ENCODE data around the gene ZNF784. TPM values are rescaled to one million over a fixed set of nuclear protein-coding genes. Genes with fewer than 3 reads are reported as not detected.

Gene ZNF784
- total and polyA plus RNA-seq, 9 of the 15 experiments (the other 6 are each of a cell fraction or from before 2014, with no cell fraction given): 0.14 to 6.1 (median 2.1) TPM

- intact Hi-C loops (cut with micrococcal nuclease): no loop called here
- no peak for ATAC-seq
- H3K27me3 ChIP-seq (ENCODE audit: control insufficient read depth in 2 of 2, insufficient read depth in 2 of 2, low read length in 2 of 2): no peaks in the 10 kb centered on the region
- no peak for TF ChIP-seq RBM17 (IDR thresholded peaks at IDR 0.05; ENCODE audit: borderline replicate concordance, low read depth, low read length)
- TF ChIP-seq DACH1 (IDR thresholded peaks at IDR 0.05; ENCODE audit: partially characterized antibody): no peak
- TF ChIP-seq ARID1B (IDR thresholded peaks at IDR 0.05): no peak
- no peak for TF ChIP-seq HCFC1 (IDR thresholded peaks at IDR 0.05; ENCODE audit: low read depth, low read length)
- no peak for TF ChIP-seq NELFE (IDR thresholded peaks at IDR 0.05; ENCODE audit: insufficient read depth, insufficient read length)
- no peak for TF ChIP-seq ARHGAP35 (IDR thresholded peaks at IDR 0.05; ENCODE audit: partially characterized antibody)
- no peak for TF ChIP-seq NFATC3 (IDR thresholded peaks at IDR 0.05)
- TF ChIP-seq, protein P1, sequence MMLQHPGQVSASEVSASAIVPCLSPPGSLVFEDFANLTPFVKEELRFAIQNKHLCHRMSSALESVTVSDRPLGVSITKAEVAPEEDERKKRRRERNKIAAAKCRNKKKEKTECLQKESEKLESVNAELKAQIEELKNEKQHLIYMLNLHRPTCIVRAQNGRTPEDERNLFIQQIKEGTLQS (IDR thresholded peaks at IDR 0.05): peak; percentile 77
- TF ChIP-seq, protein P1 (CRISPR knock-in tag; conservative IDR thresholded peaks at IDR 0.05): no peak
- peak; percentile 80 for TF ChIP-seq CEBPG (CRISPR knock-in tag; IDR thresholded peaks at IDR 0.05)
- peak; percentile 20 to 80; a peak in 3 of 4 replicates for TF ChIP-seq CEBPG (tag; conservative IDR thresholded peaks at IDR 0.05 in 1 of 2, IDR thresholded peaks at IDR 0.05 in 1 of 2)
- TF ChIP-seq ZNF140 (CRISPR knock-in tag; IDR thresholded peaks at IDR 0.05): no peak
- TF ChIP-seq, protein P2, sequence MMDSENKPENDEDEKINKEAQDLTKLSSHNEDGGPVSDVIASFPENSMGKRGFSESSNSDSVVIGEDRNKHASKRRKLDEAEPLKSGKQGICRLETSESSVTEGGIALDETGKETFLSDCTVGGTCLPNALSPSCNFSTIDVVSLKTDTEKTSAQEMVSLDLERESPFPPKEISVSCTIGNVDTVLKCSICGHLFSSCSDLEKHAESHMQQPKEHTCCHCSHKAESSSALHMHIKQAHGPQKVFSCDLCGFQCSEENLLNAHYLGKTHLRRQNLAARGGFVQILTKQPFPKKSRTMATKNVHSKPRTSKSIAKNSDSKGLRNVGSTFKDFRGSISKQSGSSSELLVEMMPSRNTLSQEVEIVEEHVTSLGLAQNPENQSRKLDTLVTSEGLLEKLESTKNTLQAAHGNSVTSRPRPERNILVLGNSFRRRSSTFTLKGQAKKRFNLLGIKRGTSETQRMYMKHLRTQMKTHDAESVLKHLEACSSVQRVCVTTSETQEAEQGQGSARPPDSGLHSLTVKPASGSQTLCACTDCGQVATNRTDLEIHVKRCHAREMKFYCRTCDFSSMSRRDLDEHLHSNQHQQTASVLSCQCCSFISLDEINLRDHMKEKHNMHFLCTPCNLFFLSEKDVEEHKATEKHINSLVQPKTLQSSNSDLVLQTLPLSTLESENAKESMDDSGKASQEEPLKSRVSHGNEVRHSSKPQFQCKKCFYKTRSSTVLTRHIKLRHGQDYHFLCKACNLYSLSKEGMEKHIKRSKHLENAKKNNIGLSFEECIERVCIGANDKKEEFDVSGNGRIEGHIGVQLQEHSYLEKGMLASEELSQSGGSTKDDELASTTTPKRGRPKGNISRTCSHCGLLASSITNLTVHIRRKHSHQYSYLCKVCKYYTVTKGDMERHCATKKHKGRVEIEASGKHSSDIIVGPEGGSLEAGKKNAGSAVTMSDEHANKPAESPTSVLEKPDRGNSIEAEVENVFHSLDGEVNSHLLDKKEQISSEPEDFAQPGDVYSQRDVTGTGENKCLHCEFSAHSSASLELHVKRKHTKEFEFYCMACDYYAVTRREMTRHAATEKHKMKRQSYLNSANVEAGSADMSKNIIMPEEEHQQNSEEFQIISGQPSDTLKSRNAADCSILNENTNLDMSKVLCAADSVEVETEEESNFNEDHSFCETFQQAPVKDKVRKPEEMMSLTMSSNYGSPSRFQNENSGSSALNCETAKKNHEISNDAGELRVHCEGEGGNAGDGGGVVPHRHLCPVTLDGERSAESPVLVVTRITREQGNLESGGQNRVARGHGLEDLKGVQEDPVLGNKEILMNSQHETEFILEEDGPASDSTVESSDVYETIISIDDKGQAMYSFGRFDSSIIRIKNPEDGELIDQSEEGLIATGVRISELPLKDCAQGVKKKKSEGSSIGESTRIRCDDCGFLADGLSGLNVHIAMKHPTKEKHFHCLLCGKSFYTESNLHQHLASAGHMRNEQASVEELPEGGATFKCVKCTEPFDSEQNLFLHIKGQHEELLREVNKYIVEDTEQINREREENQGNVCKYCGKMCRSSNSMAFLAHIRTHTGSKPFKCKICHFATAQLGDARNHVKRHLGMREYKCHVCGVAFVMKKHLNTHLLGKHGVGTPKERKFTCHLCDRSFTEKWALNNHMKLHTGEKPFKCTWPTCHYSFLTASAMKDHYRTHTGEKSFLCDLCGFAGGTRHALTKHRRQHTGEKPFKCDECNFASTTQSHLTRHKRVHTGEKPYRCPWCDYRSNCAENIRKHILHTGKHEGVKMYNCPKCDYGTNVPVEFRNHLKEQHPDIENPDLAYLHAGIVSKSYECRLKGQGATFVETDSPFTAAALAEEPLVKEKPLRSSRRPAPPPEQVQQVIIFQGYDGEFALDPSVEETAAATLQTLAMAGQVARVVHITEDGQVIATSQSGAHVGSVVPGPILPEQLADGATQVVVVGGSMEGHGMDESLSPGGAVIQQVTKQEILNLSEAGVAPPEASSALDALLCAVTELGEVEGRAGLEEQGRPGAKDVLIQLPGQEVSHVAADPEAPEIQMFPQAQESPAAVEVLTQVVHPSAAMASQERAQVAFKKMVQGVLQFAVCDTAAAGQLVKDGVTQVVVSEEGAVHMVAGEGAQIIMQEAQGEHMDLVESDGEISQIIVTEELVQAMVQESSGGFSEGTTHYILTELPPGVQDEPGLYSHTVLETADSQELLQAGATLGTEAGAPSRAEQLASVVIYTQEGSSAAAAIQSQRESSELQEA (IDR thresholded peaks at IDR 0.05; ENCODE audit: low read depth): no peak
Measured at GRCh38 chr19:55620410-55621204, 3.8 kb downstream of the ZNF784 start.

More at GRCh38 chr19:55620410-55621204, 3.8 kb downstream of the ZNF784 start:
- POLR2A ChIA-PET: interaction anchor here (0.6 to 2.0 kb wide), 5 partner anchors 10 to 1074 kb away, joined by 3 to 11 read pairs (median 4); partner anchors contain the start of genes FIZ1 and ZNF865
- DNase-seq (ENCODE audit: extremely low read depth in 1 of 4, low spot score in 3 of 4) (peak in 2 of 4 experiments; percentile 3 to 4), FAIRE-seq (no peak)
- CTCF ChIA-PET (ENCODE audit: low intra/inter-chr PET ratio): no interaction called here
- Histone ChIP-seq H3K9me1 (ENCODE audit: control insufficient read depth, insufficient read depth, low read length) (peaks cover 3% of the 10 kb centered on the region), H4K20me1 (replicated peaks; ENCODE audit: control insufficient read depth, insufficient read depth, low read length) (no peaks in the 10 kb centered on the region; the same call in 1 of the 2 replicates), H3K4me1 (replicated peaks in 1 of 2; ENCODE audit: control insufficient read depth in 2 of 2, insufficient read depth in 2 of 2, low read length in 2 of 2) (peaks cover 9 to 17% of the 10 kb centered on the region in 2 experiments; a peak in 4 of 5 replicates), H3K4me2 (ENCODE audit: insufficient read depth, low read length) (no peak overlapping the region), H3K4me3 (no peak overlapping the region), H3K36me3 (ENCODE audit: control insufficient read depth, insufficient read depth, low read length) (peaks cover 27% of the 10 kb centered on the region; the same call in 2 of the 3 replicates), H3K79me2 (ENCODE audit: control insufficient read depth, insufficient read depth, low read length) (peaks cover 7% of the 10 kb centered on the region; the same call in 2 of the 3 replicates), H3K9me3 (replicated peaks; ENCODE audit: control insufficient read depth, insufficient read depth, low read depth, low read length) (no peaks in the 10 kb centered on the region), H3K9ac (ENCODE audit: insufficient read depth in 1 of 2, low read depth in 2 of 2, low read length in 2 of 2) (no peak overlapping the region), H3K27ac (ENCODE audit: extremely low read depth, low read depth, low read length) (no peak overlapping the region), H2AFZ (ENCODE audit: low read depth, low read length) (no peak overlapping the region)
- in situ Hi-C loops (cut with MboI): loop anchor here (10.0 kb wide), 1 partner anchor 336 kb away; the partner anchor contains the start of genes BRSK1 and HSPBP1
- no TSS peak for BruUV-seq (replicated peaks)
- WGBS (ENCODE audit: insufficient coverage, low coverage, missing lambda C conversion rate): 83% methylated on average over 12 of the region's 12 CpGs

Data from K562 (cell line).